ENCODE results near the gene HSPA2. TPM values are rescaled to one million over a fixed set of nuclear protein-coding genes. Genes with fewer than 3 reads are reported as not detected.

Gene HSPA2
- total RNA-seq, 4 donors from 2014 or later: 196 to 334 (median 265) TPM

GRCh38 chr14:64518229-64518628 lies 22.3 kb upstream of the HSPA2 start:
- H3K36me3 ChIP-seq: peaks cover 8 to 21% (median 16%) of the 10 kb centered on the region in 4 donors
- TF ChIP-seq CTCF (IDR thresholded peaks at IDR 0.05): no peak
- no peak for TF ChIP-seq EP300 (IDR thresholded peaks at IDR 0.05)
- TF ChIP-seq POLR2A (IDR thresholded peaks at IDR 0.05; ENCODE audit: low read depth): no peak
- TF ChIP-seq POLR2AphosphoS5 (IDR thresholded peaks at IDR 0.05): no peak
- intact Hi-C loops (cut with DNase I): no loop called here
- H3K4me3 ChIP-seq: no peak overlapping the region
- no peaks in the 10 kb centered on the region for H3K9me3 ChIP-seq
- H3K27ac ChIP-seq (replicated peaks in 1 of 4): no peak overlapping the region
- no peak for DNase-seq (ENCODE audit: extremely low spot score)
- peaks cover 7 to 43% (median 28%) of the 10 kb centered on the region in 4 donors for H3K4me1 ChIP-seq
- WGBS: 93% methylated on average over 4 of the region's 4 CpGs
- H3K27me3 ChIP-seq: no peaks in the 10 kb centered on the region

GRCh38 chr14:64520699-64521098 lies 19.8 kb upstream of the HSPA2 start:
- no peak for DNase-seq (ENCODE audit: extremely low spot score)
- Histone ChIP-seq H3K27me3 (no peaks in the 10 kb centered on the region), H3K27ac (replicated peaks in 1 of 4) (no peak overlapping the region), H3K4me1 (peaks cover 0 to 21% (median 10%) of the 10 kb centered on the region in 4 donors), H3K9me3 (no peaks in the 10 kb centered on the region), H3K36me3 (peaks cover 8 to 24% (median 18%) of the 10 kb centered on the region in 4 donors), H3K4me3 (no peak overlapping the region)
- intact Hi-C loops (cut with DNase I): no loop called here
- 97% methylated on average over 4 of the region's 4 CpGs for WGBS
- TF ChIP-seq POLR2A (IDR thresholded peaks at IDR 0.05; ENCODE audit: low read depth): no peak
- TF ChIP-seq CTCF (IDR thresholded peaks at IDR 0.05): no peak
- TF ChIP-seq POLR2AphosphoS5 (IDR thresholded peaks at IDR 0.05): no peak
- no peak for TF ChIP-seq EP300 (IDR thresholded peaks at IDR 0.05)

GRCh38 chr14:64522591-64523355 lies 17.8 kb upstream of the HSPA2 start:
- no peaks in the 10 kb centered on the region for H3K27me3 ChIP-seq
- TF ChIP-seq EP300 (IDR thresholded peaks at IDR 0.05) (no peak), POLR2A (IDR thresholded peaks at IDR 0.05; ENCODE audit: low read depth) (no peak), POLR2AphosphoS5 (IDR thresholded peaks at IDR 0.05) (no peak), CTCF (IDR thresholded peaks at IDR 0.05) (no peak)
- H3K9me3 ChIP-seq: no peaks in the 10 kb centered on the region
- DNase-seq (ENCODE audit: extremely low spot score): no peak
- no peak overlapping the region for H3K4me3 ChIP-seq
- H3K4me1 ChIP-seq: peaks cover 0 to 5% (median 0%) of the 10 kb centered on the region in 4 donors
- no peak overlapping the region for H3K27ac ChIP-seq (replicated peaks in 1 of 4)
- 90% methylated on average over 9 of the region's 9 CpGs for WGBS
- H3K36me3 ChIP-seq: peaks cover 8 to 28% (median 18%) of the 10 kb centered on the region in 4 donors
- intact Hi-C loops (cut with DNase I): no loop called here

GRCh38 chr14:64525354-64525753 lies 15.2 kb upstream of the HSPA2 start:
- no peak overlapping the region for H3K4me3 ChIP-seq
- intact Hi-C loops (cut with DNase I): no loop called here
- H3K4me1 ChIP-seq: peaks cover 0 to 5% (median 0%) of the 10 kb centered on the region in 4 donors
- H3K27ac ChIP-seq (replicated peaks in 1 of 4): no peak overlapping the region
- peaks cover 8 to 33% (median 18%) of the 10 kb centered on the region in 4 donors for H3K36me3 ChIP-seq
- TF ChIP-seq EP300 (IDR thresholded peaks at IDR 0.05): no peak
- TF ChIP-seq POLR2A (IDR thresholded peaks at IDR 0.05; ENCODE audit: low read depth): no peak
- no peak for TF ChIP-seq CTCF (IDR thresholded peaks at IDR 0.05)
- no peak for TF ChIP-seq POLR2AphosphoS5 (IDR thresholded peaks at IDR 0.05)
- no peaks in the 10 kb centered on the region for H3K9me3 ChIP-seq
- no peaks in the 10 kb centered on the region for H3K27me3 ChIP-seq
- 96% methylated on average over 2 of the region's 2 CpGs for WGBS
- no peak for DNase-seq (ENCODE audit: extremely low spot score)
